Central memory CD4-positive, alpha-beta T cell (primary cell): Measurements from ENCODE around the gene TNFAIP8.
"Not testable (repeated sequence)": the region's sequence is repeated elsewhere in the genome, so short reads cannot be mapped to it uniquely, and the experiment has no call there.

Source experiments
- DNase-seq: peaks from one replicate; pipeline ENCODE4 v3.0.0; 2022

Gene TNFAIP8

DNA sequence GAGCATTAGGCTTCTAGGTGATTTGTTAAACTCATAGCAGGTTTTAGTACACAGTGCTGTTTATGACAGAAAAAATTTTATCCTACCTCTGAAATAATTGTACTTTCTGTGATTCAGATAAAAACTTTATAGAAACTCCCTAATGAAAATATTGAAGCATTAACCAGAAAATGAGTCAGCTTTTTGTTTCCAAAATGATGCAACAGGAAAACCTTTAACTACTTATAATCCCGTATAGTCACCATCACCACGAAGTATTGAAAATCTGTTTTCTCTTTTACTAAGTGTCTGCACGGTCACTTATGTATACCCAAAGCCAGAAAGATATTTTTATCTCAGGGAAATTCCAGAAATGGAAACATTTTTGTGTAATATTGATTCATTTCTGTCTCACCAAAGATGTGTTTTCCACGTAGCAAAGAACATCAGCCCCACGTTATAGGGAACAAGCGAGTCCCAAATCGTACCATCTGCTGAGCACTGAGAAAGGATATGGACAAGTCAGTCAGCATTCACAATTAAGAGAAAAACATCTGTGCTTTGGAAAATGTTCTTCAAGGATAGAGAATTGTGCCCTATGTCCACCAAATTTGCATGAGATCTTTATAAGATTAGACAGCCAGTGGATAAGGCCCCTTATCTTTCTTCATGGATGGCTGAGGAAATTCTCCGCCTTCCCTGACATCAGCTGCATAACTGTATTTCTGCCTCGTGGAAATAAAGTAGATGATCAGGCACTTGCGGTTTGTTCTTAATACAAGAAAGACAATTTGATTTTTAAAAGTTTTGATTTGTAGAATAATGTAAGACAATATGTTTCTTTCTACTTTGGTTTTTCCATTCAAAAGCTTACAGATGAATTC, 41.9 kb downstream of the TNFAIP8 start:
- DNase-seq: no peak

GRCh38 chr5:119398727-119399466, 43.1 kb downstream of the TNFAIP8 start:
- no peak for DNase-seq

DNA sequence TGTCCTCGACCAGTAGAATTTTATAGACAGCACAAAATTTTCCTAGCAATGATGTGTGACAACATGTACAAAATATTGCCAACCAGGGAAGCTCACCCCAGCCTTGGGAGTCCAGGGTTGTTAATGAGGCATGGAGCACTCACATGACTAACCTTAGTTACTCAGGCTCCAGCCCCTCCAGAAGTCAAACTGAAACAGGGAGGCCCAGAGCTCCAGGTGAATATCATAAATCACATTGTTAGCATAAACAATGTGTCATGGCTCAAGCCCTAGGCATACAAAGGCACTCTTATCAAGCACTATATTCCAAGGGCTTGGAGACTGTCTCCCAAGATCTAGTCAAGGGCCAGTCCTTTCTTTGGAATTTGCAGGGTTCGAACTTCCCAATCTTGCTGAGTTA, 44.4 kb downstream of the TNFAIP8 start:
- no peak for DNase-seq

GRCh38 chr5:119402081-119402480, 46.3 kb downstream of the TNFAIP8 start:
- DNase-seq: no peak

- no peak for DNase-seq
Measured at GRCh38 chr5:119402555-119402954, 46.7 kb downstream of the TNFAIP8 start.

- DNase-seq: no peak
Measured at GRCh38 chr5:119404033-119404432, 48.2 kb downstream of the TNFAIP8 start.

DNA sequence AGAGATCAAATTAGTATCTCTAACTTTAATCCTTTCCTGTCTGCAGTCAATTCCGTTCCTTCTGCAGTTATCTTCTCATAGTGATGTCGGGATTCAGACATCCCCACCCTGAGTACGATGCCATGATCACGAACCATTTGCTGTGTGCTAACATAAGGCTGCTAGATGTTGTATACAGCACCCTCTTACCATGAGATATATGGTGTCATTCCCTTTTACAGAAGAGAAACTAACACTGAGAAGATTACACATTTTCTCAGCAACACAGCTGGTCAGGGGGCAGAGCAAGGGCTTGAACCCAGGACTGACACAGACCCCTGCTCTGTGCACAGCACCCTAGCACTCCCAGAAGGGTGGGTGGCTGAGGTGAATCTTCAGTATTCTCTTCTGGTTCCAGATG, 49.6 kb downstream of the TNFAIP8 start:
- DNase-seq: no peak

GRCh38 chr5:119406551-119407110, 50.8 kb downstream of the TNFAIP8 start:
- no peak for DNase-seq

DNA sequence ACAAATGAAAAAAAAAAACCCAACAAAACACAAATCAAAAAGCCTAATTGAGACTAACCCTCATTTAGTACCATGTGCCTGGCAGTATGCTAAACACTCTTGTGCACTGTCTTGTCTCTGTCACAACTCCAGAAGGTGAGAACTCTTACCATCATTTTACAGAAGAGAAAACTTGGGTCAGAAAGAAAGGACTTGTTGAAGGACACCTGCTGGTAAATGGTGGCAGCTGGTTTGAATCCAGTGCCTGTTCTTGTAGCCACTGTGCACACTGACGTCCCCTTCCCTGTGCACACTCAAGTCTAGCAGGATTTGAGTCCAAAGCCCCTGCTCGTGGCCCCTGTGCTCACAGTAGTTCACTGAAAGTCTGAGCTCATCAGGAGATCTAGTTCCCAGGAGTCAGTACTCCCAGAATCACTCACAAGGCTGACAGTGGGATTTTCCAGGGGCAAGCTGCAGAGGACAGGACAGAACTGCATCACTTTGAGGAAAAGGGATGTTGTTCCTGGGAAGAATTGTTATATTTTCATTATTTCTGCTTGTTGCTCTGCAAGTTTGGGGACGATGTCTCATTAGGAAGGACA, 53.5 kb downstream of the TNFAIP8 start:
- DNase-seq: no peak

DNA sequence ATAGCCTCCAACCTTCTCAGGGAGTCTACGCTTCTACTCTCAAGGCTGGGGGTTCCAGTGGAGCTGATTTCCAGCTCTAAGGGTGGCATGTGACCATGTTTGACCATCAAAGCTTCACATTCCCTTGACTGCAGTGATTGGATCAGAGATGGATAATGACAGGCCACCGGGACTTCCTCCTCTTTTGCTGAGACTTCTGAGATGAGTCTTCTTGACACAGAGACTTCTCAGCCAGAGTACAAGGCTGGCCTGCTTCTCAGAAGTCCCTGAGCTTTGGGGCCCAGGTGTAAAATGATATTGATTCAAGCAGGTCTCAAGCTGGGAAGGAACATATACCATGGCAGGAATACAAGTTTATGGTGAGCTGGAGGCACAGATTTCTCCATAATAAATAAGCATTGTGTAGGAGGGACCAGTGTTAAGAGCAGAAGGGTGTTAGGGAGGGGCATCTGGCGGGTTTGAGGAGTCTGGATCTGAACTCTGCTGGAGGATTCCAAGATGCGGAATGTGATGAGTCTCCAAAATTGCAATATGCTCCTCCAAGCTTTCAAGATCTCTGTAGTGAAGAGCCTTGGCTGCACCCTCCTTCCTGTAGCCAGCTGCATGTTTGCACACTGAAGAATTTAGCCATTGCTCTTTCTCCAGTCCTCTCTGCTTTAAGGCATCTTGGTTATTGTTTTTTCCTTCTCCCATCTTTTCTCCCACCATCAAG, 54.8 kb downstream of the TNFAIP8 start:
- DNase-seq: no peak

- DNase-seq: peak; percentile 65
Measured at GRCh38 chr5:119411361-119412278, 55.8 kb downstream of the TNFAIP8 start.

DNA sequence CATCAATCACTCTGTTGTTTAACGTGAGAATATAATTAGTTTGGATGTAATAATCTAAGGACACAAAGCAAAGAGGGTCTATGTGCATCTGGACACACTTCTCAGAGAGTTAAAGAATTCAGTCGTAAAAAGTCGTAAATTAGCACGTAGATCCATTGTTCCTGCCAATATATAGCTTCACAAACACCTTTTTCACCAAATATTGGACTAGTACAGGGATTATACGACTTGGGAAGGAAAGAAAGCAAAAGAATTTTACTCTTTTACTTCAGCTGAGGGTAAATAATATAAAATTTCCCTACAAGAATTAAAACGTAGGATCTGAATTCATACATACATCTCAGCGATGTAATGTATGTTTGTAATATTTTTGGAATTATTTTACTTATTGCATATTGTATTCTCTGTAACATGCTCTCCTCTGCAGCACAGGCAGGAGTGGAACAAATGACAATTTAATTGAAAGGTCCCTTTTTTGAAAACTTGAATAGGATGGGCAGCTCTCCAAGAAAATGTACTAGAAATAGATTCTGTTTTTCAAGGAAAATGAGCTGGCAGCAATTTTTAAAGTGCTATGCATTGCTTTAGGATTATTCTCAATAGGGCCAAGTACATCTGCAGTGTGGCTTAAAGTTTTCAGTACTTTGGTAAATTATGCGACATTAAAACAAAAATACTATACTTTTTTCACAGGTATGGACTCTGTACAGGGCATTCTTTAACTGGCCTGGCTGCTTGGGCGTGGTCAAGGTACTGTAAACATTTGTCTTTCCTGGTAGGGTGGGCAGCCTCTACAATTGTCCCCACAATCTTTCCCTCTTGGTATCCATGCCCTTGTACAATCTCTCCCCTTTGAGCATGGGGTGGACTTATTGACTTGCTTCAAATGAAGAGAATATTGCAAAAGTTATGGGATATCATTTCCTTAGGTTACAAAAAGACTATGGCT, 56.7 kb downstream of the TNFAIP8 start:
- DNase-seq: no peak

- DNase-seq: not testable (repeated sequence)
Measured at GRCh38 chr5:119414124-119414734, 58.4 kb downstream of the TNFAIP8 start.

- no peak for DNase-seq
Measured at GRCh38 chr5:119417891-119418605, 62.2 kb downstream of the TNFAIP8 start.

- no peak for DNase-seq
Measured at GRCh38 chr5:119418606-119419100, 62.8 kb downstream of the TNFAIP8 start.

DNA sequence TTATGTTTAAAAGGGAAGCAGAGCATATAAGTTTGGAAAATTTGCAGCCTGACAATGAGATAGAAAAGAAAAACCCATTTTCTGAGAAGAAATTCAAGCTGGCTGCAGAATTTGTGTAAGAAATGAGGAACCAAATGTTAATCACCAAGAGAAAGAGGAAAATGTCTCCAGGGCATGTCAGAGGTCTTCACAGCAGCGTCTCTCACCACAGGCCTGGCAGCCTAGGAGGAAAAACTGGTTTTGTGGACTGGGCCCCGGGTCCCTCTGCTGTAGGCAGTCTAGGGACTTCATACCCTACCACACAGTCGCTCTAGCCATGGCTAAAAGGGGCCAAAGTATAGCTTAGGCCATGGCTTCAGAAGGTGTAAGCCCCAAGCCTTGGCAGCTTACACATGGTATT, 64.3 kb downstream of the TNFAIP8 start:
- no peak for DNase-seq

DNA sequence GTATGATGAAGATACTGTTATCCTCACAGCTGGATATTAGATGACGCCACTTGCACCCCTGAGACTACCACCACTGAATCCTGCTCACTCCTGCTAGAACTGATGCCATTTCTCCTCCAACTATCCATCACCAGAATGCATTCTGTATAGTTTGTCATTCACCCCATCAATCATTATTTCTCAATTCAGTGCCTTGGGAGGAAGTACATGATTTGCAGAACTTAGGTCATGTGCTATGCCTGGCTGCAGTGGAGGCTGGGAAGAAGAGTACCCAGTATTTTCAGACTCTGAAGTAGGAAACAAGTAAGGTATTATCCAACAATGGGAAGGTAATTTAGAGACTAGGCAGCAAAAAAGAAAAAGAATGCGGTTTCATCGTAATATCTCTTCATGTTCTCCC, 70.2 kb downstream of the TNFAIP8 start:
- DNase-seq: no peak

GRCh38 chr5:119427060-119427459, 71.2 kb downstream of the TNFAIP8 start:
- DNase-seq: no peak

GRCh38 chr5:119427596-119427995, 71.8 kb downstream of the TNFAIP8 start:
- DNase-seq: not testable (repeated sequence)
